Astrocyte (in vitro differentiated cells and primary cell): ENCODE data around the gene SVIL. TPM values are rescaled to one million over a fixed set of nuclear protein-coding genes. Genes with fewer than 3 reads are reported as not detected.
"Not testable (repeated sequence)": the region's sequence is repeated elsewhere in the genome, so short reads cannot be mapped to it uniquely, and the experiment has no call there.

Experiments
- DNase-seq: peaks from one replicate; pipeline ENCODE4 v3.0.0-alpha.2; 2010; ENCODE audit warnings: low read depth
- FAIRE-seq: peaks from 2 replicates; lab custom pipeline; 2011; peaks lifted over from hg19 to GRCh38; lab: Jason Lieb, UNC
- H2AFZ ChIP-seq: 2 replicates; pipeline ENCODE4 v1.6.0; 2012; ENCODE audit warnings: low read depth, low read length, inconsistent platforms
- H3K27ac ChIP-seq: 2 replicates; pipeline ENCODE4 v1.5.1; 2011; ENCODE audit warnings: low read depth, low read length, inconsistent platforms
- H3K27me3 ChIP-seq: 2 replicates; pipeline ENCODE4 v1.6.0; 2011; ENCODE audit warnings: low read length, inconsistent platforms; ENCODE audit not compliant: insufficient read depth
- H3K36me3 ChIP-seq: 2 replicates; pipeline ENCODE4 v1.5.1; 2011; ENCODE audit warnings: low read length, inconsistent platforms; ENCODE audit not compliant: insufficient read depth
- H3K4me1 ChIP-seq: 2 replicates; pipeline ENCODE4 v1.5.1; 2011; ENCODE audit warnings: low read length, inconsistent platforms; ENCODE audit not compliant: insufficient read depth
- H3K4me2 ChIP-seq: 2 replicates; pipeline ENCODE4 v1.6.0; 2012; ENCODE audit warnings: low read length, inconsistent platforms
- H3K4me3 ChIP-seq: 2 replicates; pipeline ENCODE4 v1.5.1; 2011; ENCODE audit warnings: low read depth, mild to moderate bottlenecking, low read length, inconsistent platforms; ENCODE audit not compliant: insufficient read depth
- H3K79me2 ChIP-seq: 2 replicates; pipeline ENCODE4 v1.6.0; 2012; ENCODE audit warnings: mild to moderate bottlenecking, low read length, inconsistent platforms; ENCODE audit not compliant: insufficient read depth
- H3K9ac ChIP-seq: 2 replicates; pipeline ENCODE4 v1.6.0; 2012; ENCODE audit warnings: mild to moderate bottlenecking, low read length, inconsistent platforms
- H3K9me3 ChIP-seq: 2 replicates; pipeline ENCODE4 v1.5.1; 2012; ENCODE audit warnings: low read depth, mild to moderate bottlenecking, low read length, inconsistent platforms; ENCODE audit not compliant: insufficient read depth
- H4K20me1 ChIP-seq: 2 replicates; pipeline ENCODE4 v1.6.0; 2012; ENCODE audit warnings: low read length, inconsistent platforms; ENCODE audit not compliant: insufficient read depth
- H3K27ac Mint-ChIP-seq: one replicate; pipeline ENCODE4 v1.8.0; 2021; ENCODE audit warnings: mild to moderate bottlenecking, mixed read lengths; ENCODE audit not compliant: unreplicated experiment
- H3K27me3 Mint-ChIP-seq: one replicate; pipeline ENCODE4 v1.8.0; 2021; ENCODE audit warnings: low read depth, mixed read lengths; ENCODE audit not compliant: unreplicated experiment
- H3K36me3 Mint-ChIP-seq: one replicate; pipeline ENCODE4 v1.8.0; 2021; ENCODE audit warnings: low read depth, mixed read lengths; ENCODE audit not compliant: unreplicated experiment
- H3K4me1 Mint-ChIP-seq: one replicate; pipeline ENCODE4 v1.8.0; 2021; ENCODE audit warnings: low read depth, mixed read lengths; ENCODE audit not compliant: unreplicated experiment
- H3K4me3 Mint-ChIP-seq: one replicate; pipeline ENCODE4 v1.8.0; 2021; ENCODE audit warnings: mild to moderate bottlenecking, moderate library complexity, mixed read lengths; ENCODE audit not compliant: unreplicated experiment
- H3K9me3 Mint-ChIP-seq: one replicate; pipeline ENCODE4 v1.8.0; 2021; ENCODE audit warnings: mild to moderate bottlenecking, mixed read lengths; ENCODE audit not compliant: unreplicated experiment
- EZH2 ChIP-seq: IDR thresholded peaks from 2 replicates; pipeline ENCODE4 v1.6.1; 2012; ENCODE audit warnings: mild to moderate bottlenecking, low read length, inconsistent platforms; ENCODE audit not compliant: insufficient read depth
- total RNA-seq: library from RNA; stranded (reverse); gene quantifications from 2 replicates; pipeline ENCODE4 v1.2.1, GENCODE V29; 2021
- TF ChIP-seq, protein P1 (sequence below): IDR thresholded peaks from 2 replicates; pipeline ENCODE4 v1.5.1; 2011; ENCODE audit warnings: low read depth, mild to moderate bottlenecking, inconsistent platforms, low read length, moderate library complexity; ENCODE audit not compliant: insufficient read depth

SVIL gene
- total RNA-seq, 1 donor from 2014 or later: 70.4 TPM

GRCh38 chr10:29615195-29615594, 19.6 kb downstream of the SVIL start:
- Histone ChIP-seq H3K4me1 (peaks cover 9% of the 10 kb centered on the region), H3K27me3 (no peaks in the 10 kb centered on the region), H3K4me3 (no peak overlapping the region), H4K20me1 (peaks cover 79% of the 10 kb centered on the region), H3K4me2 (no peak overlapping the region), H3K9me3 (no peaks in the 10 kb centered on the region), H3K36me3 (no peaks in the 10 kb centered on the region), H3K79me2 (peaks cover 74% of the 10 kb centered on the region), H3K9ac (no peak overlapping the region), H2AFZ (no peak overlapping the region), H3K27ac (no peak overlapping the region)
- H3K4me3 Mint-ChIP-seq: no peak overlapping the region
- TF ChIP-seq, protein P1, sequence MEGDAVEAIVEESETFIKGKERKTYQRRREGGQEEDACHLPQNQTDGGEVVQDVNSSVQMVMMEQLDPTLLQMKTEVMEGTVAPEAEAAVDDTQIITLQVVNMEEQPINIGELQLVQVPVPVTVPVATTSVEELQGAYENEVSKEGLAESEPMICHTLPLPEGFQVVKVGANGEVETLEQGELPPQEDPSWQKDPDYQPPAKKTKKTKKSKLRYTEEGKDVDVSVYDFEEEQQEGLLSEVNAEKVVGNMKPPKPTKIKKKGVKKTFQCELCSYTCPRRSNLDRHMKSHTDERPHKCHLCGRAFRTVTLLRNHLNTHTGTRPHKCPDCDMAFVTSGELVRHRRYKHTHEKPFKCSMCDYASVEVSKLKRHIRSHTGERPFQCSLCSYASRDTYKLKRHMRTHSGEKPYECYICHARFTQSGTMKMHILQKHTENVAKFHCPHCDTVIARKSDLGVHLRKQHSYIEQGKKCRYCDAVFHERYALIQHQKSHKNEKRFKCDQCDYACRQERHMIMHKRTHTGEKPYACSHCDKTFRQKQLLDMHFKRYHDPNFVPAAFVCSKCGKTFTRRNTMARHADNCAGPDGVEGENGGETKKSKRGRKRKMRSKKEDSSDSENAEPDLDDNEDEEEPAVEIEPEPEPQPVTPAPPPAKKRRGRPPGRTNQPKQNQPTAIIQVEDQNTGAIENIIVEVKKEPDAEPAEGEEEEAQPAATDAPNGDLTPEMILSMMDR: no peak
- no peak for TF ChIP-seq EZH2
- peaks cover 11% of the 10 kb centered on the region for H3K36me3 Mint-ChIP-seq
- H3K27ac Mint-ChIP-seq: no peak overlapping the region
- peaks cover under 1% of the 10 kb centered on the region for H3K9me3 Mint-ChIP-seq
- no peak for FAIRE-seq
- H3K4me1 Mint-ChIP-seq: peaks cover 50% of the 10 kb centered on the region
- DNase-seq: no peak
- H3K27me3 Mint-ChIP-seq: no peaks in the 10 kb centered on the region

GRCh38 chr10:29614289-29614688, 20.5 kb downstream of the SVIL start:
- H3K27ac ChIP-seq, H3K27me3 ChIP-seq, H3K27ac Mint-ChIP-seq, H3K4me3 ChIP-seq, H3K9me3 Mint-ChIP-seq, H3K27me3 Mint-ChIP-seq, FAIRE-seq, H3K4me1 ChIP-seq, H3K4me2 ChIP-seq, DNase-seq, H2AFZ ChIP-seq, H3K4me3 Mint-ChIP-seq, H3K9ac ChIP-seq, H3K9me3 ChIP-seq, H3K36me3 ChIP-seq: not testable (repeated sequence)
- peaks cover 43% of the 10 kb centered on the region for H3K4me1 Mint-ChIP-seq
- Histone ChIP-seq H3K79me2 (peaks cover 74% of the 10 kb centered on the region), H4K20me1 (peaks cover 79% of the 10 kb centered on the region)
- H3K36me3 Mint-ChIP-seq: peaks cover 16% of the 10 kb centered on the region

DNA sequence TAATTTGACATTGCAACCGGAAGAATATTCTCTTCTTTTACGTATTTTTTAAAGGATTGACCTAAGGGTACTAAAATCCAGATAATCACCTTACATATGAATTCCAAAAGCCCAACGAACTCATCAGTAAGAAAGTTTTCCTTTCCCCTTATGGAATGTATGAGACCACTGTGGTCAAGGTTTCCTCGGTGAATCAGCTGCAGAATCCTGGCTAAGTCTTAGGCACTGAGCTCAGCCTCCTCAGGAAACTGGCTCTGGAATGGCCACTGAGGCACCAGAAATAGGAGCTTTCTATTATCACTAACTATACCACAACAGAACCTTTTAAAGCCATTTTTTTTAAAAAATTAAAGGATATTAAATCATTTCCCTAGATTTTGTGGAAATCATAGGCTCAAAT, 21.0 kb downstream of the SVIL start:
- DNase-seq (peak; percentile 86), FAIRE-seq (peak; percentile 23)
- Histone ChIP-seq H3K4me1 (peaks cover 8% of the 10 kb centered on the region), H3K4me3 (no peak overlapping the region), H3K9me3 (peaks cover 4% of the 10 kb centered on the region), H3K4me2 (peak overlapping the region; percentile 5), H2AFZ (no peak overlapping the region), H3K27ac (peak overlapping the region; percentile 18), H3K36me3 (no peaks in the 10 kb centered on the region), H4K20me1 (peaks cover 79% of the 10 kb centered on the region), H3K9ac (no peak overlapping the region), H3K79me2 (peaks cover 73% of the 10 kb centered on the region), H3K27me3 (no peaks in the 10 kb centered on the region)
- Mint-ChIP-seq H3K36me3 (peaks cover 20% of the 10 kb centered on the region), H3K4me1 (peaks cover 38% of the 10 kb centered on the region), H3K9me3 (peaks cover 2% of the 10 kb centered on the region), H3K27me3 (no peaks in the 10 kb centered on the region), H3K27ac (peak overlapping the region; percentile 71), H3K4me3 (no peak overlapping the region)
- TF ChIP-seq, protein P1: no peak
- TF ChIP-seq EZH2: no peak
